Thyroid gland (tissue), 4 donors: ENCODE results near the gene LYPD6B.

Experiments
- POLR2A ChIP-seq, 2 donors: fragments of 450-650 bp; IDR thresholded peaks; one replicate each; pipeline ENCODE4 v1.6.1; 2017; ENCODE audit warnings: antibody characterized with exemption in 2 of 2, mild to moderate bottlenecking in 2 of 2, moderate library complexity in 1 of 2
- TF ChIP-seq, protein P1 (sequence below), 6 experiments: fragments of 200-600 bp in 3 of 6; fragments of 450-650 bp in 3 of 6; sonication (generic) in 3 of 6; IDR thresholded peaks; one replicate each; pipeline ENCODE4 v1.5.1; 2016 to 2019; ENCODE audit warnings: antibody characterized with exemption in 6 of 6, mild to moderate bottlenecking in 2 of 6, inconsistent platforms in 1 of 6, moderate library complexity in 1 of 6

GRCh38 chr2:149192427-149192826 is 153.9 kb downstream of the LYPD6B start:
- TF ChIP-seq, protein P1, sequence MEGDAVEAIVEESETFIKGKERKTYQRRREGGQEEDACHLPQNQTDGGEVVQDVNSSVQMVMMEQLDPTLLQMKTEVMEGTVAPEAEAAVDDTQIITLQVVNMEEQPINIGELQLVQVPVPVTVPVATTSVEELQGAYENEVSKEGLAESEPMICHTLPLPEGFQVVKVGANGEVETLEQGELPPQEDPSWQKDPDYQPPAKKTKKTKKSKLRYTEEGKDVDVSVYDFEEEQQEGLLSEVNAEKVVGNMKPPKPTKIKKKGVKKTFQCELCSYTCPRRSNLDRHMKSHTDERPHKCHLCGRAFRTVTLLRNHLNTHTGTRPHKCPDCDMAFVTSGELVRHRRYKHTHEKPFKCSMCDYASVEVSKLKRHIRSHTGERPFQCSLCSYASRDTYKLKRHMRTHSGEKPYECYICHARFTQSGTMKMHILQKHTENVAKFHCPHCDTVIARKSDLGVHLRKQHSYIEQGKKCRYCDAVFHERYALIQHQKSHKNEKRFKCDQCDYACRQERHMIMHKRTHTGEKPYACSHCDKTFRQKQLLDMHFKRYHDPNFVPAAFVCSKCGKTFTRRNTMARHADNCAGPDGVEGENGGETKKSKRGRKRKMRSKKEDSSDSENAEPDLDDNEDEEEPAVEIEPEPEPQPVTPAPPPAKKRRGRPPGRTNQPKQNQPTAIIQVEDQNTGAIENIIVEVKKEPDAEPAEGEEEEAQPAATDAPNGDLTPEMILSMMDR (IDR thresholded peaks at IDR 0.05): no peak
- no peak for TF ChIP-seq POLR2A (IDR thresholded peaks at IDR 0.05)
